Cardiac fibroblast (primary cell): Measurements from ENCODE around the gene TNFAIP8L3.

Experiments
- DNase-seq, 2 donors: peaks; one replicate each; pipeline versions ENCODE4 v3.0.0 to v3.0.0-alpha.2; 2010; ENCODE audit warnings: low read depth in 2 of 2
- H3K4me3 ChIP-seq, 2 donors: replicated peaks in 1 of 2; 1 replicate in 1 of 2; 2 replicates in 1 of 2; pipeline ENCODE4 v1.5.1; 2011; ENCODE audit warnings: low read depth in 2 of 2, low read length in 2 of 2, mild to moderate bottlenecking in 2 of 2, moderate library complexity in 1 of 2
- TF ChIP-seq, protein P1 (sequence below): IDR thresholded peaks from one replicate; pipeline ENCODE4 v1.5.1; 2011; ENCODE audit warnings: low read depth, mild to moderate bottlenecking, low read length, inconsistent platforms

The TNFAIP8L3 gene

DNA sequence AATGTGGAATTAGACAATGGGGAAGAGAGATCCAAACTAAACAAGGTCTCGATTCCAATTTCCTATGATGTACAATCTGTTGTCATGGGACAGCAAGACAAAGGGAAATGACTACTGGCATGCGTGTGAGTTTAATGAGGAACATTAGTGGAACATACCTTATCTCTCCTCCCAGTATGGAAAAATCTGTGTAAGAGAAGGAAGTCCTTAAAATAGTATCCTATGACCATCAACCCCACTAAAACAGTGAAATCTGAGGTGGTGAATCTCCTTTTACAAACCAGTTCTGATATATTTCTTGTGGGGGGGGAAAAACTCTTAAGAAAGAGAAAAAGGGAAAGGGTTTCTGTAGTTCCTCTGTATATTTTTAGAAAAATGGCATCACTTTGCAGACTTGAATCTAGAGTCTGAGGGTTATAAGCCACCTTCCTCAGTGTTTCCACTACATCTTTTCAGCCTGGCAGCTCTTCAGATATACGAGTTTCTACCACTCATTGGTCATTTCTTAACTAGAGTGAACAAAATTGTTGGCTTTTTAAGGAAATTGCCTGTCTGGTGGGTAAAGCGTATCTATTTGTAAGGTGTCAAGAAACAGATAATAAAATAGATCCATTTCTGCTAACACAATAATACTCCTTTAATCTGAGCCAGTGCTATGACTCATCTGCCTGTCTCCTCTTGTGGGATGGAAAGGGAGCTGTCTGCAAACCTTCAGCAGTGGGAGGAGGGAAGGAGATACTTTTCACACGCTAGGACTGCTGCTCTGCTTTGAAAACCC, 3.0 kb upstream of the TNFAIP8L3 start:
- peak; percentile 63 to 81 for DNase-seq
- TF ChIP-seq, protein P1, sequence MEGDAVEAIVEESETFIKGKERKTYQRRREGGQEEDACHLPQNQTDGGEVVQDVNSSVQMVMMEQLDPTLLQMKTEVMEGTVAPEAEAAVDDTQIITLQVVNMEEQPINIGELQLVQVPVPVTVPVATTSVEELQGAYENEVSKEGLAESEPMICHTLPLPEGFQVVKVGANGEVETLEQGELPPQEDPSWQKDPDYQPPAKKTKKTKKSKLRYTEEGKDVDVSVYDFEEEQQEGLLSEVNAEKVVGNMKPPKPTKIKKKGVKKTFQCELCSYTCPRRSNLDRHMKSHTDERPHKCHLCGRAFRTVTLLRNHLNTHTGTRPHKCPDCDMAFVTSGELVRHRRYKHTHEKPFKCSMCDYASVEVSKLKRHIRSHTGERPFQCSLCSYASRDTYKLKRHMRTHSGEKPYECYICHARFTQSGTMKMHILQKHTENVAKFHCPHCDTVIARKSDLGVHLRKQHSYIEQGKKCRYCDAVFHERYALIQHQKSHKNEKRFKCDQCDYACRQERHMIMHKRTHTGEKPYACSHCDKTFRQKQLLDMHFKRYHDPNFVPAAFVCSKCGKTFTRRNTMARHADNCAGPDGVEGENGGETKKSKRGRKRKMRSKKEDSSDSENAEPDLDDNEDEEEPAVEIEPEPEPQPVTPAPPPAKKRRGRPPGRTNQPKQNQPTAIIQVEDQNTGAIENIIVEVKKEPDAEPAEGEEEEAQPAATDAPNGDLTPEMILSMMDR = no peak

DNA sequence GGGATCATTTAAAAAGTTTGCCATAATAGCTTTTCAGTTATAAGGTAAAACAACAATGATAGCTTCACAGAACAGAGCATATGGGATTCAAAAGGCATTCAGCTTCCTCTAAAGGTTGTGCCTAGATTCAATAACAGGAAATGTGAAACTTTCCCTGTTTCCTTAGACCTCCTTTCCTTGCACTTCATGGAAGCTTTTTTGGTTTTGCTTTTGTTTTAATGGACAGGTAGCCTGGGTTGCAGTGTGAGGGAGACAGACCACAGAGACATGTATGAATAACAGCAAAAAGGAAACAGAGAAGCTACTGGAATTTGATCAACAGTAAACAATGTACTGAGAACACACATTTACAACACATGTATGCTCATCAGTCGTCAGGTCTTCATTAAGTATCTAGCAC, 2.3 kb upstream of the TNFAIP8L3 start:
- DNase-seq = peak in 1 of 2 donors; percentile 36
- no peak overlapping the region for H3K4me3 ChIP-seq
- TF ChIP-seq, protein P1 = no peak

More for the DNA sequence above, 3.0 kb upstream of the TNFAIP8L3 start:
- no peak overlapping the region for H3K4me3 ChIP-seq

DNA sequence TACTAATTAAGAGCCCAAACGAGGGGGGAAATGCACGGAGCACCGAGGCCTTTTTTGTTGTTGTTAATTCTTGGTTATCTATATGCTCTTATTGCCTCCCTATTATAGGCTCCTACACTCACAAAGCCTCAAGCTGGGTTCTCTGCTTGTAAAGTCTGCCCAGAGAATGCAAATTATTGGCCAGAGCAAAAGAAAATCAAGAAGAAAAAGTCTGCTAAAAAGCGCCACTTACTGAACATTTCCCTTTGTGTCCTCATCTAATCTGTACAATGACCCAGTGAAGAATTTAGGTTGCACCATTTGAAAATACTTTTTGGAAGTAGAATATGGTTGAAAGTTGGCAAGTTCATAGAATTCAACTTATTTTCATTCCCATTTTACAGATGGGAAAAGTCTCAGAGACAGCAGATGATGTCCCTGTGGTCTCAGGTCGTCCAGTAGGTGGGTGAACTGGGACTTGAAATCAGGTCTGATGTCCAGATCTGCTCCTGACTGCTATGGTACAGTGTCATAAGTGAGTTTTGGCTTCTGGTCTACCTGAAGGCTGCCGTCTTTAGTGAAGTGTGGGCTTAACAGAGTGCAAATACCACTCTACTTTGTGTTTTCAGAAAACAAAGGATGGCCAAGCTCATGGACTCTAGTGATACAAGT, 1.1 kb upstream of the TNFAIP8L3 start:
- DNase-seq = no peak
- peak overlapping the region in 1 of 2 donors; percentile 78 for H3K4me3 ChIP-seq
- TF ChIP-seq, protein P1 = no peak

DNA sequence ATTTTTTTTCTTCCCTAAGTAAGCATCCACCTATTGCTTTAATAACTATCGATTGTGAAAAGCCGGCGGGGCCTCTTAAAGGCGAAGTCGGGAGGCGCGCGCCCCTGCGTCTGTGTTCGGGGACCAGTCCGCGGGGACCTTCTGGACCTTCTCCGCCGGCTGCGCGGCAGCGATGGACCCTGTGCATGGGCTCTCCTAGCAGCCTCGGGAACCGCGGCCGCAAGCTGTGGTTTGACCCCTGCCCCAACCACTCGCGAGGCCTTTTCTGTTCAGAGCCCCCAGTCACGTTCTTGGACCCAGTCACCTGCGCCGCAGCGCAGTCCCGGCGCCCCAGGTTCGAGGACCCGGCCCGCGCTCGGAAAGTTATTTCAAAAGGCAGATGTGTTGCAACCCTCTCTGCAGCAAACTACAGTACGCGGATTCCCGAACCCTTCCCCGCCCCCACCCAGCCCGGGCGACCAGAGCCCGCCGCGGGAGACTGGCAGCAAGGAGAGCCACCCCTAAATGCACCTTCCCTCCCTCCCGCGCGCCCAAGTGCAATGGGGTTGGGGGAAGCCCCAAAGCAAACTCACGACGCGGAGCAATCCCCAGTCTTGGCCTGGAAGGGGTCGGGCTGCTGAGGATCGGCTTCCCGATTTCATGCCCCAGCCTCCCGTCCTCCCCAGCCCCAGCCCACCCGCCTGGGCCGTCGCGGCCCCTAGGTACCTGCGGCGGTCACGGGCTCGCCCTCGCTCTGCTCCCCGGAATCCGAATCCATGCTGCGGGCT, 684 bp downstream of the TNFAIP8L3 start:
- DNase-seq = peak; percentile 66
- TF ChIP-seq, protein P1 = no peak
- peak overlapping the region; percentile 78 for H3K4me3 ChIP-seq

DNA sequence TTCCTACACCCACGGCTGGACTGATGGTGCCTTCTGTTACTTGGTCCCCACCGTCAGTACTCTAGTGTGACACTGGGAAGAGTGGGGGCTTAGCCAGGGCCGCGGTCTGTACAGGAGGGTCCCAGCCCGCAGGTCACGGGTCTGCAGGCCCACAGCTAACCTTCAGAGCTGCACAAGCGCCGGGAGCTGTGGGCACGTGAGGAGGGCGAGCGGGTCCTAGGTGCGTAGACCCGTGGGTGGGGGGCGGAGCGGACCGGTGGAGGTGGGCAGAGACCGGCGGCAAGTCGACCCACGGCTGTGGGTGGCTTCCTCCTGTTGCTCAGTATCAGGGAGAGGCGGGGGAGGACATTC, 1.2 kb downstream of the TNFAIP8L3 start:
- TF ChIP-seq, protein P1 = no peak
- no peak for DNase-seq
- peak overlapping the region; percentile 78 for H3K4me3 ChIP-seq

DNA sequence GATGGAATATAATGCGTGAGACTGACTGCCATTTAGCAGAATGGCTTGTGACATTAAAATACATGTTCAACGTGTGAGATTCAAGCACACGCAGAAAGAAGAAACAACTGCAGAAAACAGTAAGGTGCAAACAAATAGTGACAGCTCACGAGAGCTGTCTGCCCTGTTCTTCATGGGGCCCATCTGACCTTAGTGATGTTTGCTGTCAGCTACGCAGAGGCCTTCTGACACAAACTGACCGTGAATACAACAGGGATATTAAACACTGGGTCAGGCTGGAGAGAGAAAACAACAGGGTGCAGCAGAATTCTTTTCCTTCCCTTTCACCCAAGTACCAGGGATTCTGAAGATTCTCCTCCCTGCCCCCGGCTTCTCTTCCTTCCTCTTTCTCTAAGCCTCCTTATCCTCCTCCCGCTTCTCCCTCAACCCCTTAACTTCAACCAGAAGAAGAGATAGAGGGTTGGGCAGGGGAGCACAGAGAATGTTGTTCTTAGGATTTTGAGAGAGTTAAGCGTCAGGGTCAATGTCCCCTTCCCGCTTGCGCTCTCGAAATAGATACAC, 2.1 kb downstream of the TNFAIP8L3 start:
- TF ChIP-seq, protein P1 = no peak
- DNase-seq = no peak
- peak overlapping the region in 1 of 2 donors; percentile 78 for H3K4me3 ChIP-seq
